ENCODE data around the gene FBXO44.

DNA sequence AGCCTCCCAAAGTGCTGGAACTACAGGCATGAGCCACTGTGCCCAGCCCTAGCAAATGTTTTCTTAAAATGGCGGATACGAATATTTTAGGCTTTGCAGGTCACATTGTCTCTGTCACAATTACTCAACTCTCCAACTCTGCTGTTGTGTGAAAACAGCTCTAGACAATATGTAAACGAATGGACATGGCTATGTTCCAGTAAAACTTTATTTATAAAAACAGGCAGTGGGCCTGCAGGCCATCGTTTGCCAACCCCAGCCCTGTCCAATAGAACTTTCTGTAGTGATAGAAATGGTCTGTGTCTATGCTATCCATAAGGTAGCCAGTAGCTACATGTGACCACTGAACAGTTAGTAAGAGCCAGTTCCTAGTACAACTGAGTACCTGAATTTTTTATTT, 5.1 kb downstream of the FBXO44 start:
- TF ChIP-seq, protein P1, sequence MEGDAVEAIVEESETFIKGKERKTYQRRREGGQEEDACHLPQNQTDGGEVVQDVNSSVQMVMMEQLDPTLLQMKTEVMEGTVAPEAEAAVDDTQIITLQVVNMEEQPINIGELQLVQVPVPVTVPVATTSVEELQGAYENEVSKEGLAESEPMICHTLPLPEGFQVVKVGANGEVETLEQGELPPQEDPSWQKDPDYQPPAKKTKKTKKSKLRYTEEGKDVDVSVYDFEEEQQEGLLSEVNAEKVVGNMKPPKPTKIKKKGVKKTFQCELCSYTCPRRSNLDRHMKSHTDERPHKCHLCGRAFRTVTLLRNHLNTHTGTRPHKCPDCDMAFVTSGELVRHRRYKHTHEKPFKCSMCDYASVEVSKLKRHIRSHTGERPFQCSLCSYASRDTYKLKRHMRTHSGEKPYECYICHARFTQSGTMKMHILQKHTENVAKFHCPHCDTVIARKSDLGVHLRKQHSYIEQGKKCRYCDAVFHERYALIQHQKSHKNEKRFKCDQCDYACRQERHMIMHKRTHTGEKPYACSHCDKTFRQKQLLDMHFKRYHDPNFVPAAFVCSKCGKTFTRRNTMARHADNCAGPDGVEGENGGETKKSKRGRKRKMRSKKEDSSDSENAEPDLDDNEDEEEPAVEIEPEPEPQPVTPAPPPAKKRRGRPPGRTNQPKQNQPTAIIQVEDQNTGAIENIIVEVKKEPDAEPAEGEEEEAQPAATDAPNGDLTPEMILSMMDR (IDR thresholded peaks at IDR 0.05; ENCODE audit: low read depth, low read length), result no peak
- TF ChIP-seq EZH2phosphoT487 (IDR thresholded peaks at IDR 0.05; ENCODE audit: low read depth), result no peak
